Measurements from ENCODE around the gene CD207. TPM values are rescaled to one million over a fixed set of nuclear protein-coding genes. Genes with fewer than 3 reads are reported as not detected.

The CD207 gene
- not detected in 2 replicates for total RNA-seq

DNA sequence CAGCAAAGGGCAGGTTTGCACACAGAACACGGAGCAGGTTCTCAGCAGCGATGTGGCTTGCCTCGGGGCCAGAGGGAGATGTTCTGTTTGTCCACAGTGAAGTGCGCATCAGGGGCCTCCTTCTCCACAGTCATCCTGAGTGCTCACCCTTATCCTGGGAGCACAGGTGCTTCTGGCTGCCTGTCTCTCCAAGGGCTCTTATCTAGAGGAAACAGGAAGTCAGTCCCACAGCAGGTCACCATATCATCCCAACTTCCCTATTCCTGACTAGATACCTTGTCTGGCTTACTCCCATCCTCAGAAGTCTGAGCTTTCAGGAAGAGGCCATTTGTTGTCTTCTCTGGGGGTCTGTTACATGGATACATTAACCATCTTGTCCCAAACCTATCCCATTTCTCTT lies at the start of gene CD207:
CD207 (minus strand) TSS at position 174 of the 400 bp plus-strand sequence; CDS start at position 134, 40 bp downstream.

DNA sequence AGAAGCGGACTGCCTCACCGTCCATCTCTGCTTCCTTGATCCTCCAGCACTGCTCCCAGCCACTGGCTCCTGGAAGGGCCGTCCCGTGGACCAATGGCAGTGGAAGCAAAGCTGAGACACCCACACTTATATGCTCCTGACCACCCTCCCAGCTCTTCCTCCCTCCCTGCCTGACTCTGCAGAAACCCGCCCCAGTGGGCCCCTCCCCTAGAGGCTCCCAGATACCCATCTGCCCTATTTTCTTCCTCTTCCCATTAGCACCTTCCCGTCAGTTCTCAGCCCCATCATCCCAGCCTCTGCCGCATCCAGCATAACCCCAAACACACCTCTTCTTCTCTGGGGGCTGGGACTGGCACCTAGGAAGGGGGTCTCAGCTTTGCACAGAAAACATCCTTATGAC lies 15.1 kb downstream of the CD207 start, which contains the start of gene CLEC4F:
CLEC4F (minus strand) TSS at position 101 of the 400 bp plus-strand sequence; CDS start at position 25, 76 bp downstream.

DNA sequence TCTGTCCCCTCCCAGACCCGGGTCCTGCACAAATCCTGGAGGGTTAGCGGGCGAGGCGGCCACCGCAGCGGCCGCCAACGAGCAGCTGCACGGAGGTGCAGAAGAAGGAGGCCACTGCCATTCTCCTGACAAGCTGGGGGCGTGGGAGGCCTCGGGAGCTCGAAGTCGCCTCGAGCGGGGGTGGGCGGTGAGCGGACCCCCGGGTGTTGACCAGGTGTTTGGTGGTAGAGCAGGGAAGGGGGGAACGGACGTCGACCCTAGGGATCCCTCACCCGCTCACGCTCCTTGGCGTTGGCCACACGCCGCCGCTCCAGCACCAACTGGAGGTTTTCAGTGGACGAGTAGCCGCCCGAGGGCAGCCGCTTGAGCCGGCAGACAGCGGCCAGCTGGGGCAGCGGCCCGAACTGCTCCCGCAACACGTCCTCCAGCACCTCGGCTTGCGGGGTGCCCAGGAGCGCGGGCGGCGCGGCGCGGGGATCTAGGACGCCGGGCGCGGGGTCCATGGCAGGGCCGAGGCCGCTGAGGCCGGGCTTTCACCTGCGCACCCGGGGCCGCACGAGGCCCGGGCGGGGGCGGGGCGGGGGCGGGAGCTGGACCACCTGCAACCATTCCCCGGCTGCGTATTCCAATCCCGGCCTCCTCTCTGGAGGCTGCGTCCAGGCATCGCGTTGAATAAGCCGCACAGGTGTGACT lies 45.3 kb downstream of the CD207 start, which contains the start of gene FIGLA:
FIGLA (minus strand) TSS at position 508 of the 693 bp plus-strand sequence; CDS start at position 503, 5 bp downstream.

Other genes starting within 250 kb of the CD207 start
- gene ADD2, start 67.6 kb downstream of the CD207 start, total RNA-seq: not detected in 2 replicates
- gene FIGLA, start 45.2 kb downstream of the CD207 start, total RNA-seq: not detected in 2 replicates
- not detected in 2 replicates for gene CLEC4F, start 15.2 kb downstream of the CD207 start, total RNA-seq
- gene VAX2, start 64.8 kb upstream of the CD207 start, total RNA-seq: 1.6 and 2.0 TPM in 2 replicates
- 1.1 and 2.2 TPM in 2 replicates for gene ATP6V1B1, start 100.1 kb upstream of the CD207 start, total RNA-seq
- gene ANKRD53, start 142.8 kb upstream of the CD207 start, total RNA-seq: 0.20 and 0.30 TPM in 2 replicates
- gene TEX261, start 159.1 kb upstream of the CD207 start, total RNA-seq: 49.8 and 61.1 TPM in 2 replicates
- gene NAGK, start 232.8 kb upstream of the CD207 start, total RNA-seq: 54.6 and 55.8 TPM in 2 replicates

All from smooth muscle cell of the pulmonary artery (primary cell).